Kidney (tissue), 14 donors: ENCODE results near the gene MTX1. TPM values are rescaled to one million over a fixed set of nuclear protein-coding genes. Genes with fewer than 3 reads are reported as not detected.
"Not testable (repeated sequence)": the region's sequence is repeated elsewhere in the genome, so short reads cannot be mapped to it uniquely, and the experiment has no call there.

Experiments
- DNase-seq, 5 donors: peaks; one replicate each; pipeline ENCODE4 v3.0.0-alpha.2; 2013 to 2020
- FAIRE-seq: peaks from 2 replicates; lab custom pipeline; 2012; peaks lifted over from hg19 to GRCh38; lab: Jason Lieb, UNC
- H3K27ac ChIP-seq, 2 donors: one replicate each; pipeline ENCODE4 v1.7.0; 2013; ENCODE audit warnings: low read depth in 2 of 2, low read length in 2 of 2, inconsistent platforms in 1 of 2
- H3K27me3 ChIP-seq: one replicate; pipeline ENCODE4 v1.7.1; 2013; ENCODE audit warnings: low read length, inconsistent platforms; ENCODE audit not compliant: control insufficient read depth, insufficient read depth
- H3K36me3 ChIP-seq, 3 donors: one replicate each; pipeline versions ENCODE4 v1.7.0 to v1.7.1; 2013; ENCODE audit warnings: low read length in 3 of 3, control low read depth in 1 of 3, inconsistent platforms in 1 of 3; ENCODE audit not compliant: insufficient read depth in 3 of 3, control insufficient read depth in 2 of 3
- H3K4me1 ChIP-seq, 3 donors: one replicate each; pipeline versions ENCODE4 v1.7.0 to v1.7.1; 2013; ENCODE audit warnings: low read length in 3 of 3, inconsistent platforms in 1 of 3, low read depth in 1 of 3; ENCODE audit not compliant: control insufficient read depth in 2 of 3, insufficient read depth in 2 of 3
- H3K4me3 ChIP-seq, 3 donors: one replicate each; pipeline versions ENCODE4 v1.7.0 to v1.8.1; 2013; ENCODE audit warnings: low read length in 3 of 3, control low read depth in 1 of 3, inconsistent platforms in 1 of 3
- H3K9ac ChIP-seq, 3 donors: one replicate each; pipeline versions ENCODE4 v1.7.0 to v1.7.1; 2013; ENCODE audit warnings: low read length in 3 of 3, control low read depth in 1 of 3, inconsistent platforms in 1 of 3
- H3K9me3 ChIP-seq, 3 donors: one replicate each; pipeline versions ENCODE4 v1.7.0 to v1.7.1; 2013; ENCODE audit warnings: low read length in 3 of 3, control low read depth in 1 of 3, inconsistent platforms in 1 of 3; ENCODE audit not compliant: control insufficient read depth in 2 of 3, insufficient read depth in 1 of 3
- intact Hi-C: fragments of 100-400 bp; cut with DNase I; formaldehyde crosslinking; loops from one replicate; pipeline ENCODE4 v1.11.1; 2022
- polyA plus RNA-seq: library from polyadenylated mRNA; stranded (reverse); fragments of 350-450 nt; fragmentation: Illumina TruSeq; extraction: RNeasy Lipid Tissue Mini Kit (QIAGEN cat#74804); gene quantifications from one replicate; pipeline ENCODE4 v1.2.3, GENCODE V29; 2014; ENCODE audit warnings: low read depth, low replicate concordance; ENCODE audit not compliant: insufficient read depth
- total RNA-seq: library from RNA; stranded (reverse); fragmentation: NEBNext Ultra II Directional; extraction: Animal tissue kit (Norgen Biotek cat#: 25700); gene quantifications from one replicate; pipeline ENCODE4 v1.2.1, GENCODE V29; 2021
- TF ChIP-seq, protein P1 (sequence below): IDR thresholded peaks from 3 replicates; pipeline ENCODE4 v1.5.1; 2012; ENCODE audit warnings: mild to moderate bottlenecking, moderate library complexity, borderline replicate concordance; ENCODE audit not compliant: insufficient read depth; ENCODE audit errors: extremely low read depth
- donor health status: control.
- donor health status: control.
- donor health status: control.
- donor health status: control.
- donor health status: control.
- donor health status: DM: yes; HTN: yes; CAD: no.
- donor health status: Normal renal cell carcinoma (clear cell type).

Gene MTX1
- total and polyA plus RNA-seq, 2 donors from 2014 or later, result 38.8 to 86.9 TPM

DNA sequence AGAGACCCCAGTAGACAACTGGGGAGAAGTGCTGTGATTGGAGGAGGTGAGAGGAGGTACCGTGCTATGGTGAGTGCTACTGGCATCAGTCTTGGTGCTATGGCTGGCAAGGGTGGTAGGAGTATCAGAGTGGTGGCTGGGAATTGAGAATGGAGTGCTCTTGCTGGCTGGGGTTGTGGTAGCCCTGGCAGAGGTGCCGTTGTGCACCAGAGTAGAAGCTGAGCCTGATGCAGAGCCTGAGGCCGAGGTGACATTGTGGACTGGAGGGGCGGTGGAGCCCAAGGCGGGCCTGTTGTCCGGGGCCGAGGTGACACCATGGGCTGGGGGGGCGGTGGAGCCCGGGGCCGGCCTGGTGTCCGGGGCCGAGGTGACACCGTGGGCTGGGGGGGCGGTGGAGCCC is 20.2 kb upstream of the MTX1 start:
- no peak for FAIRE-seq
- H3K27ac ChIP-seq, result peak overlapping the region in 1 of 2 donors; percentile 32

DNA sequence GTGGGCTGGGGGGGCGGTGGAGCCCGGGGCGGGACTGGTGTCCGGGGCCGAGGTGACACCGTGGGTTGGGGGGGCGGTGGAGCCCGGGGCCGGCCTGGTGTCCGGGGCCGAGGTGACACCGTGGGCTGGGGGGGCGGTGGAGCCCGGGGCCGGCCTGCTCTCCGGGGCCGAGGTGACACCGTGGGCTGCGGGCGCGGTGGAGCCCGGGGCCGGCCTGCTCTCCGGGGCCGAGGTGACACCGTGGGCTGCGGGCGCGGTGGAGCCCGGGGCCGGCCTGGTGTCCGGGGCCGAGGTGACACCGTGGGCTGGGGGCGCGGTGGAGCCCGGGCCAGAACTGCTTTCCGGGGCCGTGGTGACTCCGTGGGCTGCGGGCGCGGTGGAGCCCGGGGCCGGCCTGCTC is 18.6 kb upstream of the MTX1 start:
- H3K9me3 ChIP-seq, FAIRE-seq, H3K27me3 ChIP-seq, H3K36me3 ChIP-seq, intact Hi-C loops, H3K4me3 ChIP-seq, H3K27ac ChIP-seq, H3K9ac ChIP-seq: not testable (repeated sequence)
- H3K4me1 ChIP-seq, result peaks cover 0 to 33% (median 7%) of the 10 kb centered on the region in 3 donors
- DNase-seq, result peak in 1 of 5 donors; percentile 66

More for the DNA sequence above, 20.2 kb upstream of the MTX1 start:
- Histone ChIP-seq H3K9me3 (no peaks in the 10 kb centered on the region), H3K4me3 (peak overlapping the region in 1 of 3 donors; percentile 20), H3K4me1 (peaks cover 0 to 28% (median 7%) of the 10 kb centered on the region in 3 donors), H3K27me3 (no peaks in the 10 kb centered on the region), H3K36me3 (no peaks in the 10 kb centered on the region), H3K9ac (peak overlapping the region in 1 of 3 donors; percentile 31)
- TF ChIP-seq, protein P1, sequence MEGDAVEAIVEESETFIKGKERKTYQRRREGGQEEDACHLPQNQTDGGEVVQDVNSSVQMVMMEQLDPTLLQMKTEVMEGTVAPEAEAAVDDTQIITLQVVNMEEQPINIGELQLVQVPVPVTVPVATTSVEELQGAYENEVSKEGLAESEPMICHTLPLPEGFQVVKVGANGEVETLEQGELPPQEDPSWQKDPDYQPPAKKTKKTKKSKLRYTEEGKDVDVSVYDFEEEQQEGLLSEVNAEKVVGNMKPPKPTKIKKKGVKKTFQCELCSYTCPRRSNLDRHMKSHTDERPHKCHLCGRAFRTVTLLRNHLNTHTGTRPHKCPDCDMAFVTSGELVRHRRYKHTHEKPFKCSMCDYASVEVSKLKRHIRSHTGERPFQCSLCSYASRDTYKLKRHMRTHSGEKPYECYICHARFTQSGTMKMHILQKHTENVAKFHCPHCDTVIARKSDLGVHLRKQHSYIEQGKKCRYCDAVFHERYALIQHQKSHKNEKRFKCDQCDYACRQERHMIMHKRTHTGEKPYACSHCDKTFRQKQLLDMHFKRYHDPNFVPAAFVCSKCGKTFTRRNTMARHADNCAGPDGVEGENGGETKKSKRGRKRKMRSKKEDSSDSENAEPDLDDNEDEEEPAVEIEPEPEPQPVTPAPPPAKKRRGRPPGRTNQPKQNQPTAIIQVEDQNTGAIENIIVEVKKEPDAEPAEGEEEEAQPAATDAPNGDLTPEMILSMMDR, result no peak
- intact Hi-C loops, result no loop called here
- DNase-seq, result peak in 1 of 5 donors; percentile 60

DNA sequence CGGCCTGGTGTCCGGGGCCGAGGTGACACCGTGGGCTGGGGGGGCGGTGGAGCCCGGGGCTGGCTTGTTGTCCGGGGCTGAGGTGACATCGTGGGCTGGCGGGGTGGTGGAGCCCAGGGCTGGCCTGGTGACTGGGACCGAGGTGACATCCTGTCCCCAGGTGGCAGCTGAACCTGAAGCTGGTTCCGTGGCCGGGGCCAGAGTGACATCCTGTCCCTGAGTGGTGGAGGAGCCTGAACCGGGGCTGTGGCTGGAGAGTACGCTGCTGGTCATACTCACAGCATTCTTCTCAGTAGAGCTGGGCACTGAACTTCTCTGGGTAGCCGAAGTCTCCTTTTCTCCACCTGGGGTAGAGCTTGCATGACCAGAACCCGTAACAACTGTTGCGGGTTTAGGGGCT is 16.6 kb upstream of the MTX1 start:
- Histone ChIP-seq H3K36me3 (no peaks in the 10 kb centered on the region), H3K27me3 (no peaks in the 10 kb centered on the region), H3K9ac (peak overlapping the region in 2 of 3 donors; percentile 73 to 90), H3K9me3 (no peaks in the 10 kb centered on the region), H3K4me1 (peaks cover 0 to 18% (median 0%) of the 10 kb centered on the region in 3 donors), H3K4me3 (peak overlapping the region; percentile 1 to 69 (median 64)), H3K27ac (peak overlapping the region; percentile 71 to 95)
- TF ChIP-seq, protein P1, result no peak
- peak in 1 of 5 donors; percentile 81 for DNase-seq
- intact Hi-C loops, result no loop called here
- no peak for FAIRE-seq

DNA sequence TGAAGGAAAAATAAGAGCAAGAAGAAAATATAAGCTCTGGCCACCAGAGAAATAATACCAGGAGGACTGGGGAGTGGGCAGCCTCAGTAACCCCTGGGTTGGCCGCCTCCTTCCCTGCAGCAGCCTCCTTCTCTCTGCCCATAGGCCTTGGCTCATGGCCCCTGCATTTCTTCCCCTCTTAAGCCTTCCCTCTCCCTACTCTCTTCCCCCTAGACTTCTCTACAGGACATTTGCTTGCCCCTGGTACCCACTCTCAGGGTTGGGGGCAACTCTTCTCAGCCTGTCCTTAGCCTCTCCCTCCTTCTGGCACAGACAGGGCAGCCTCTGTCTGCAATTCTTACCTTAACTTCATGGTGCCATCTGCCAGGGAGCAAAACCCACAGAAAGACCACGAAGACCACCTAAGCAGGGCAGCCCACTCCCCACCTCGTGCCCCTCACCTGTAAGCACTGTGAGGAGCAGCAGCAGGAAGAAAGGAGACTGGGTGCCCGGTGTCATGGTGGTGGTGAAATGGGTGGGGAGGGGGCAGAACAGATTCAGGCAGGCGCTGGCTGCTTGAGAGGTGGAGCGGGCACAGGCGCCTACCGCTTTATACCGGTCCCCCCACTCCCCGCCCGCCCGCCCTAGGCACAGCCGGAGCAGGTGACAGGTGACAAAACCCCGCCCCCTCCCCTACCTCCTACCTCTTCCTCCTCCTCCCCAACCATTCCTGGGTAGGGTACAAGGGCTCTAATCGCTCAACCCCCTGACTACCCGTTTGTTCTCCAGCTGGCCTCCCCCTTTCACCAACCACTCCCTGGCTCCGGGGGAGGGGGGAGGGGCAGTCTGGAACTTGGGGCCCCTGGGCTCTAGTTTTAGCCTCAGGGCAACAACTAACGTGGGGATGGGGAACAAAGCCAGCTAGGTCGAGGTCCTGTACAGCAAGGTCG is 15.9 kb upstream of the MTX1 start:
- Histone ChIP-seq H3K36me3 (no peaks in the 10 kb centered on the region), H3K27ac (peak overlapping the region; percentile 92 to 95), H3K4me1 (peaks cover 0 to 11% (median 0%) of the 10 kb centered on the region in 3 donors), H3K4me3 (peak overlapping the region; percentile 1 to 69 (median 66)), H3K9ac (peak overlapping the region in 2 of 3 donors; percentile 73 to 90), H3K9me3 (no peaks in the 10 kb centered on the region), H3K27me3 (no peaks in the 10 kb centered on the region)
- peak; percentile 70 to 95 (median 80) for DNase-seq
- intact Hi-C loops, result no loop called here
- no peak for FAIRE-seq
- TF ChIP-seq, protein P1, result no peak
